Common myeloid progenitor, CD34-positive (primary cell): ENCODE data around the gene CASP2.

ENCODE experiments used
- CTCF ChIA-PET: fragments of 350-600 bp; sonication (Branson Sonifier 250); formaldehyde crosslinking; loops from one replicate; lab custom pipeline; 2021; ENCODE audit warnings: antibody characterized with exemption; lab: Charles Lee
- POLR2A ChIA-PET: fragments of 350-600 bp; sonication (Branson Sonifier 250); formaldehyde crosslinking; loops from one replicate; lab custom pipeline; 2021; ENCODE audit warnings: antibody characterized with exemption; lab: Charles Lee
- DNase-seq, 3 donors: peaks; one replicate each; pipeline versions ENCODE4 v3.0.0 to v3.0.0-alpha.2; 2013
- H3K27ac ChIP-seq, 2 experiments: 1 replicate in 1 of 2; 2 replicates in 1 of 2; pipeline ENCODE4 v1.7.0; 2013; ENCODE audit warnings: inconsistent platforms in 2 of 2, low read length in 2 of 2, mild to moderate bottlenecking in 2 of 2, low read depth in 1 of 2, moderate library complexity in 1 of 2; ENCODE audit not compliant: severe bottlenecking in 2 of 2, insufficient read depth in 1 of 2, poor library complexity in 1 of 2
- H3K27me3 ChIP-seq, 5 experiments: replicated peaks in 2 of 5; 1 replicate in 3 of 5; 2 replicates in 2 of 5; pipeline versions ENCODE4 v1.6.1 to v1.7.0; 2013; ENCODE audit warnings: low read length in 4 of 5, mild to moderate bottlenecking in 2 of 5, moderate library complexity in 2 of 5, inconsistent platforms in 1 of 5; ENCODE audit not compliant: insufficient read depth in 5 of 5, control insufficient read depth in 4 of 5
- H3K36me3 ChIP-seq, 4 experiments: 1 replicate in 2 of 4; 2 replicates in 2 of 4; pipeline versions ENCODE4 v1.6.1 to v1.7.0; 2013; ENCODE audit warnings: low read length in 3 of 4, control low read depth in 1 of 4, mild to moderate bottlenecking in 1 of 4; ENCODE audit not compliant: control insufficient read depth in 4 of 4, insufficient read depth in 4 of 4
- H3K4me1 ChIP-seq, 4 experiments: 1 replicate in 3 of 4; 2 replicates in 1 of 4; pipeline versions ENCODE4 v1.6.1 to v1.7.1; 2013; ENCODE audit warnings: low read length in 3 of 4, mild to moderate bottlenecking in 3 of 4, control low read depth in 1 of 4, inconsistent platforms in 1 of 4, moderate library complexity in 1 of 4; ENCODE audit not compliant: control insufficient read depth in 4 of 4, insufficient read depth in 4 of 4; ENCODE audit errors: control extremely low read depth in 1 of 4
- H3K4me3 ChIP-seq, 7 experiments: 1 replicate in 4 of 7; 2 replicates in 3 of 7; pipeline versions ENCODE4 v1.5.1 to v1.7.0; 2013; ENCODE audit warnings: mild to moderate bottlenecking in 7 of 7, low read length in 6 of 7, moderate library complexity in 6 of 7, inconsistent platforms in 2 of 7, low read depth in 2 of 7, control low read depth in 1 of 7; ENCODE audit not compliant: insufficient read depth in 4 of 7, control insufficient read depth in 1 of 7; ENCODE audit errors: extremely low read depth in 1 of 7
- H3K9me3 ChIP-seq, 5 experiments: 1 replicate in 4 of 5; 2 replicates in 1 of 5; pipeline versions ENCODE4 v1.6.1 to v1.7.1; 2013; ENCODE audit warnings: low read length in 4 of 5, mild to moderate bottlenecking in 2 of 5, inconsistent platforms in 1 of 5, low read depth in 1 of 5, moderate library complexity in 1 of 5; ENCODE audit not compliant: control insufficient read depth in 4 of 5, insufficient read depth in 2 of 5; ENCODE audit errors: control extremely low read depth in 1 of 5
- WGBS: methylation state at CpG from one replicate; pipeline ENCODE4 v1.1.5; 2013; ENCODE audit not compliant: insufficient coverage; 5-methylcytosine and 5-hydroxymethylcytosine counted together

Gene CASP2

GRCh38 chr7:143351060-143351459, 62.9 kb downstream of the CASP2 start:
- ChIA-PET CTCF (interaction anchor here (1.0 to 1.3 kb wide), 2 partner anchors 15 to 62 kb away, joined by 3 read pairs; no protein-coding TSS in a partner anchor), POLR2A (no interaction called here)
- Histone ChIP-seq H3K4me1 (peaks cover 0 to 9% (median 6%) of the 10 kb centered on the region in 4 experiments), H3K4me3 (no peak overlapping the region), H3K36me3 (no peaks in the 10 kb centered on the region), H3K27ac (no peak overlapping the region), H3K27me3 (peaks cover 0 to 5% (median 0%) of the 10 kb centered on the region in 5 experiments), H3K9me3 (no peaks in the 10 kb centered on the region)
- WGBS: 95% methylated on average over 5 of the region's 5 CpGs
- DNase-seq: no peak

GRCh38 chr7:143351574-143351973, 63.4 kb downstream of the CASP2 start:
- no peak for DNase-seq
- Histone ChIP-seq H3K4me3 (no peak overlapping the region), H3K27ac (no peak overlapping the region), H3K27me3 (peaks cover 0 to 3% (median 0%) of the 10 kb centered on the region in 5 experiments), H3K4me1 (peaks cover 0 to 9% (median 6%) of the 10 kb centered on the region in 4 experiments), H3K36me3 (no peaks in the 10 kb centered on the region), H3K9me3 (no peaks in the 10 kb centered on the region)
- 99% methylated on average over 7 of the region's 9 CpGs for WGBS
- ChIA-PET CTCF (interaction anchor here (1.0 to 1.3 kb wide), 2 partner anchors 16 to 62 kb away, joined by 3 read pairs; no protein-coding TSS in a partner anchor), POLR2A (no interaction called here)

- WGBS: over 99% methylated on average over 11 of the region's 11 CpGs
- no peak for DNase-seq
- peaks cover 0 to 4% (median 0%) of the 10 kb centered on the region in 5 experiments for H3K27me3 ChIP-seq
- peaks cover 0 to 9% (median 6%) of the 10 kb centered on the region in 4 experiments for H3K4me1 ChIP-seq
- no peaks in the 10 kb centered on the region for H3K36me3 ChIP-seq
- ChIA-PET POLR2A (no interaction called here), CTCF (no interaction called here)
- H3K27ac ChIP-seq: no peak overlapping the region
- no peaks in the 10 kb centered on the region for H3K9me3 ChIP-seq
- no peak overlapping the region for H3K4me3 ChIP-seq
These were observed 64.4 kb downstream of the CASP2 start for GRCh38 chr7:143352531-143353002.

GRCh38 chr7:143354376-143354775, 66.2 kb downstream of the CASP2 start:
- no peaks in the 10 kb centered on the region for H3K9me3 ChIP-seq
- no peak for DNase-seq
- CTCF ChIA-PET: interaction anchor here (0.7 to 1.5 kb wide), 6 partner anchors 9 to 490 kb away, joined by 3 to 5 read pairs (median 4); no protein-coding TSS in a partner anchor
- H3K4me3 ChIP-seq: no peak overlapping the region
- H3K27me3 ChIP-seq: peaks cover 0 to 1% (median 0%) of the 10 kb centered on the region in 5 experiments
- no peaks in the 10 kb centered on the region for H3K36me3 ChIP-seq
- peaks cover 0 to 9% (median 6%) of the 10 kb centered on the region in 4 experiments for H3K4me1 ChIP-seq
- no peak overlapping the region for H3K27ac ChIP-seq
- 96% methylated on average over 8 of the region's 8 CpGs for WGBS
- POLR2A ChIA-PET: no interaction called here

- WGBS: 97% methylated on average over 6 of the region's 8 CpGs
These were observed 66.8 kb downstream of the CASP2 start for GRCh38 chr7:143354965-143355364.

GRCh38 chr7:143355450-143356385, 67.6 kb downstream of the CASP2 start:
- ChIA-PET CTCF (interaction anchor here (0.9 to 2.5 kb wide), 6 partner anchors 17 to 115 kb away, joined by 3 to 6 read pairs (median 4); no protein-coding TSS in a partner anchor), POLR2A (no interaction called here)
- H3K4me3 ChIP-seq: no peak overlapping the region

More at GRCh38 chr7:143354965-143355364, 66.8 kb downstream of the CASP2 start:
- Histone ChIP-seq H3K4me1 (peaks cover 0 to 14% (median 8%) of the 10 kb centered on the region in 4 experiments), H3K27me3 (peaks cover 0 to 1% (median 0%) of the 10 kb centered on the region in 5 experiments), H3K4me3 (no peak overlapping the region), H3K9me3 (no peaks in the 10 kb centered on the region), H3K36me3 (no peaks in the 10 kb centered on the region), H3K27ac (no peak overlapping the region)
- POLR2A ChIA-PET: no interaction called here
- no peak for DNase-seq
- CTCF ChIA-PET: interaction anchor here (0.9 to 1.6 kb wide), 4 partner anchors 9 to 25 kb away, joined by 3 to 6 read pairs (median 4); no protein-coding TSS in a partner anchor

More at GRCh38 chr7:143355450-143356385, 67.6 kb downstream of the CASP2 start:
- Histone ChIP-seq H3K9me3 (no peaks in the 10 kb centered on the region), H3K36me3 (no peaks in the 10 kb centered on the region), H3K27me3 (peaks cover 0 to 8% (median under 1%) of the 10 kb centered on the region in 5 experiments), H3K27ac (no peak overlapping the region), H3K4me1 (peaks cover 0 to 18% (median 11%) of the 10 kb centered on the region in 4 experiments)
- WGBS: 96% methylated on average over 13 of the region's 16 CpGs
- DNase-seq: no peak
